ENCODE results near the gene LAX1. TPM values are rescaled to one million over a fixed set of nuclear protein-coding genes. Genes with fewer than 3 reads are reported as not detected.
"Not testable (repeated sequence)": the region's sequence is repeated elsewhere in the genome, so short reads cannot be mapped to it uniquely, and the experiment has no call there.

Gene LAX1
- polyA plus RNA-seq, 1 donor from 2014 or later, result not detected

- Histone ChIP-seq H3K4me3 (ENCODE audit: low read length) (no peak overlapping the region), H3K36me3 (ENCODE audit: insufficient read depth, low read length) (no peaks in the 10 kb centered on the region), H3K79me2 (replicated peaks; ENCODE audit: insufficient read depth, low read length) (no peaks in the 10 kb centered on the region), H3K9me3 (ENCODE audit: low read length) (no peaks in the 10 kb centered on the region), H3F3A (ENCODE audit: insufficient read depth, low read length, poor library complexity, severe bottlenecking) (no peaks in the 10 kb centered on the region), H3K27ac (ENCODE audit: low read length) (no peak overlapping the region), H4K20me1 (ENCODE audit: insufficient read depth) (no peaks in the 10 kb centered on the region), H3K4me2 (ENCODE audit: low read length) (no peak overlapping the region), H2AFZ (ENCODE audit: low read depth, low read length) (no peak overlapping the region), H3K9ac (ENCODE audit: low read length) (no peak overlapping the region), H3K27me3 (ENCODE audit: insufficient read depth, low read depth, low read length) (no peaks in the 10 kb centered on the region), H3K9me2 (ENCODE audit: insufficient read depth, low read length) (no peaks in the 10 kb centered on the region)
- TF ChIP-seq RAD21 (conservative IDR thresholded peaks at IDR 0.05), result no peak
- no peak for TF ChIP-seq EZH2 (IDR thresholded peaks at IDR 0.05; ENCODE audit: borderline replicate concordance, insufficient read depth, low read length, poor library complexity, severe bottlenecking)
- no peak for TF ChIP-seq MXI1 (conservative IDR thresholded peaks at IDR 0.05; ENCODE audit: poor library complexity, severe bottlenecking)
- no peak for TF ChIP-seq SMC3 (conservative IDR thresholded peaks at IDR 0.05; ENCODE audit: poor library complexity)
- TF ChIP-seq EP300 (conservative IDR thresholded peaks at IDR 0.05; ENCODE audit: poor library complexity, severe bottlenecking), result no peak
- no peak for TF ChIP-seq CTCF (IDR thresholded peaks at IDR 0.05; ENCODE audit: poor library complexity, severe bottlenecking)
- TF ChIP-seq TAF1 (IDR thresholded peaks at IDR 0.05; ENCODE audit: low read depth), result no peak
- no peak for TF ChIP-seq POLR2AphosphoS5 (IDR thresholded peaks at IDR 0.05)
- no peak for TF ChIP-seq REST (IDR thresholded peaks at IDR 0.05; ENCODE audit: borderline replicate concordance)
Measured at GRCh38 chr1:203751051-203751450, 13.9 kb upstream of the LAX1 start.

- not testable (repeated sequence) for H3K27me3 ChIP-seq (ENCODE audit: insufficient read depth, low read depth, low read length); H3K79me2 ChIP-seq (replicated peaks; ENCODE audit: insufficient read depth, low read length); H4K20me1 ChIP-seq (ENCODE audit: insufficient read depth); H3K9ac ChIP-seq (ENCODE audit: low read length); H3K4me2 ChIP-seq (ENCODE audit: low read length); H3K36me3 ChIP-seq (ENCODE audit: insufficient read depth, low read length); H3K27ac ChIP-seq (ENCODE audit: low read length); H3F3A ChIP-seq (ENCODE audit: insufficient read depth, low read length, poor library complexity, severe bottlenecking); H3K4me3 ChIP-seq (ENCODE audit: low read length); H3K9me3 ChIP-seq (ENCODE audit: low read length); H3K9me2 ChIP-seq (ENCODE audit: insufficient read depth, low read length); H2AFZ ChIP-seq (ENCODE audit: low read depth, low read length)
Measured at GRCh38 chr1:203751618-203752361, 13.2 kb upstream of the LAX1 start.

Measured in neural cell (in vitro differentiated cells).